ENCODE data around the gene TMEM87A.

Gene TMEM87A

GRCh38 chr15:42289166-42289565 is 15.9 kb upstream of the TMEM87A start:
- H3K36me3 ChIP-seq (ENCODE audit: insufficient read depth, low read length): peaks cover 11% of the 10 kb centered on the region; the same call in 1 of the 2 replicates
- ATAC-seq (ENCODE audit: insufficient read depth, low read depth): no peak
- H3K4me2 ChIP-seq (ENCODE audit: insufficient read depth, low read length): no peak overlapping the region
- no peak overlapping the region for H3K27ac ChIP-seq (ENCODE audit: low read length)
- H3K9ac ChIP-seq (ENCODE audit: low read depth, low read length): no peak overlapping the region
- no peaks in the 10 kb centered on the region for H3K4me1 ChIP-seq (ENCODE audit: insufficient read depth, low read length)
- no peaks in the 10 kb centered on the region for H3K79me2 ChIP-seq (ENCODE audit: insufficient read depth, low read length)
- no peak for DNase-seq
- no peak for TF ChIP-seq EZH2 (IDR thresholded peaks at IDR 0.05; ENCODE audit: borderline replicate concordance, low read depth, low read length, severe bottlenecking)
- TF ChIP-seq CTCF (IDR thresholded peaks at IDR 0.05; ENCODE audit: borderline replicate concordance, extremely low read depth, low read length, poor library complexity, severe bottlenecking): no peak
- H3K4me3 ChIP-seq (ENCODE audit: low read depth in 1 of 2, low read length in 2 of 2): no peak overlapping the region
- H2AFZ ChIP-seq (ENCODE audit: low read depth, low read length): no peak overlapping the region
- no peaks in the 10 kb centered on the region for H3K9me3 ChIP-seq (ENCODE audit: insufficient read depth, low read length, severe bottlenecking)
- no peaks in the 10 kb centered on the region for H4K20me1 ChIP-seq (ENCODE audit: insufficient read depth, low read length)
- no peaks in the 10 kb centered on the region for H3K27me3 ChIP-seq (ENCODE audit: insufficient read depth, low read length, poor library complexity)

- TF ChIP-seq CTCF (IDR thresholded peaks at IDR 0.05; ENCODE audit: borderline replicate concordance, extremely low read depth, low read length, poor library complexity, severe bottlenecking): no peak
- no peak for TF ChIP-seq EZH2 (IDR thresholded peaks at IDR 0.05; ENCODE audit: borderline replicate concordance, low read depth, low read length, severe bottlenecking)
- DNase-seq (no peak), ATAC-seq (ENCODE audit: insufficient read depth, low read depth) (no peak)
- no peak overlapping the region for H3K4me3 ChIP-seq (ENCODE audit: low read depth in 1 of 2, low read length in 2 of 2)
- H3K79me2 ChIP-seq (ENCODE audit: insufficient read depth, low read length): no peaks in the 10 kb centered on the region
- H3K27ac ChIP-seq (ENCODE audit: low read length): no peak overlapping the region
- no peaks in the 10 kb centered on the region for H4K20me1 ChIP-seq (ENCODE audit: insufficient read depth, low read length)
- H3K4me1 ChIP-seq (ENCODE audit: insufficient read depth, low read length): no peaks in the 10 kb centered on the region
- no peaks in the 10 kb centered on the region for H3K27me3 ChIP-seq (ENCODE audit: insufficient read depth, low read length, poor library complexity)
- H3K36me3 ChIP-seq (ENCODE audit: insufficient read depth, low read length): peaks cover 15% of the 10 kb centered on the region; the same call in 1 of the 2 replicates
- H3K9ac ChIP-seq (ENCODE audit: low read depth, low read length): no peak overlapping the region
- H2AFZ ChIP-seq (ENCODE audit: low read depth, low read length): no peak overlapping the region
- no peaks in the 10 kb centered on the region for H3K9me3 ChIP-seq (ENCODE audit: insufficient read depth, low read length, severe bottlenecking)
- H3K4me2 ChIP-seq (ENCODE audit: insufficient read depth, low read length): no peak overlapping the region
Observed at GRCh38 chr15:42287931-42288330, 14.7 kb upstream of the TMEM87A start.

GRCh38 chr15:42286445-42287029 is 13.3 kb upstream of the TMEM87A start:
- H3K4me3 ChIP-seq (ENCODE audit: low read depth in 1 of 2, low read length in 2 of 2): no peak overlapping the region
- H3K36me3 ChIP-seq (ENCODE audit: insufficient read depth, low read length): peaks cover 10% of the 10 kb centered on the region; the same call in 1 of the 2 replicates
- no peak overlapping the region for H2AFZ ChIP-seq (ENCODE audit: low read depth, low read length)
- H3K27ac ChIP-seq (ENCODE audit: low read length): no peak overlapping the region
- no peaks in the 10 kb centered on the region for H4K20me1 ChIP-seq (ENCODE audit: insufficient read depth, low read length)
- no peaks in the 10 kb centered on the region for H3K9me3 ChIP-seq (ENCODE audit: insufficient read depth, low read length, severe bottlenecking)
- ATAC-seq (ENCODE audit: insufficient read depth, low read depth) (no peak), DNase-seq (no peak)
- H3K79me2 ChIP-seq (ENCODE audit: insufficient read depth, low read length): no peaks in the 10 kb centered on the region
- H3K4me1 ChIP-seq (ENCODE audit: insufficient read depth, low read length): no peaks in the 10 kb centered on the region
- no peak overlapping the region for H3K9ac ChIP-seq (ENCODE audit: low read depth, low read length)
- no peak overlapping the region for H3K4me2 ChIP-seq (ENCODE audit: insufficient read depth, low read length)
- no peaks in the 10 kb centered on the region for H3K27me3 ChIP-seq (ENCODE audit: insufficient read depth, low read length, poor library complexity)
- TF ChIP-seq EZH2 (IDR thresholded peaks at IDR 0.05; ENCODE audit: borderline replicate concordance, low read depth, low read length, severe bottlenecking): no peak
- no peak for TF ChIP-seq CTCF (IDR thresholded peaks at IDR 0.05; ENCODE audit: borderline replicate concordance, extremely low read depth, low read length, poor library complexity, severe bottlenecking)

Data from DND-41 (cell line).